Activated naive CD4-positive, alpha-beta T cell treated with anti-CD3 and anti-CD28 coated beads, Interleukin-2, amount 10 ng/mL, durations not matched to agents 7 days and 5 days (primary cell): Measurements from ENCODE around the gene ARHGAP22.

Experiments
- CTCF ChIA-PET: fragments of 350-600 bp; sonication (Branson Sonifier 250); formaldehyde crosslinking; loops from one replicate; lab custom pipeline; 2021; ENCODE audit warnings: antibody characterized with exemption; lab: Charles Lee
- DNase-seq: peaks from one replicate; pipeline ENCODE4 v3.0.0-alpha.2; 2020
- H3K27ac Mint-ChIP-seq: one replicate; pipeline ENCODE4 v1.8.0; 2021; ENCODE audit warnings: mild to moderate bottlenecking, moderate library complexity, mixed read lengths
- H3K27me3 Mint-ChIP-seq: one replicate; pipeline ENCODE4 v1.8.0; 2021; ENCODE audit warnings: mild to moderate bottlenecking, mixed read lengths
- H3K36me3 Mint-ChIP-seq: one replicate; pipeline ENCODE4 v1.8.0; 2021; ENCODE audit warnings: mixed read lengths
- H3K4me1 Mint-ChIP-seq: one replicate; pipeline ENCODE4 v1.8.0; 2021; ENCODE audit warnings: mixed read lengths
- H3K4me3 Mint-ChIP-seq: one replicate; pipeline ENCODE4 v1.8.0; 2021; ENCODE audit warnings: mild to moderate bottlenecking, moderate library complexity, mixed read lengths
- H3K9me3 Mint-ChIP-seq: one replicate; pipeline ENCODE4 v1.8.0; 2021; ENCODE audit warnings: mixed read lengths

ARHGAP22 gene

GRCh38 chr10:48466611-48467240, 138.1 kb downstream of the ARHGAP22 start:
- Mint-ChIP-seq H3K36me3 (no peaks in the 10 kb centered on the region), H3K27ac (no peak overlapping the region), H3K9me3 (no peaks in the 10 kb centered on the region), H3K4me3 (no peak overlapping the region), H3K4me1 (peaks cover 6% of the 10 kb centered on the region), H3K27me3 (peaks cover 3% of the 10 kb centered on the region)
- peak; percentile 1 for DNase-seq
- CTCF ChIA-PET = no interaction called here

- no peak overlapping the region for H3K4me3 Mint-ChIP-seq
- no peaks in the 10 kb centered on the region for H3K9me3 Mint-ChIP-seq
- CTCF ChIA-PET = no interaction called here
- H3K36me3 Mint-ChIP-seq = no peaks in the 10 kb centered on the region
- peaks cover 3% of the 10 kb centered on the region for H3K27me3 Mint-ChIP-seq
- peaks cover 6% of the 10 kb centered on the region for H3K4me1 Mint-ChIP-seq
- no peak overlapping the region for H3K27ac Mint-ChIP-seq
- peak; percentile 5 for DNase-seq
Measured at GRCh38 chr10:48465860-48466521, 138.9 kb downstream of the ARHGAP22 start.

GRCh38 chr10:48464871-48465736, 139.8 kb downstream of the ARHGAP22 start:
- H3K4me1 Mint-ChIP-seq = peaks cover 6% of the 10 kb centered on the region
- no peaks in the 10 kb centered on the region for H3K36me3 Mint-ChIP-seq

GRCh38 chr10:48464121-48464870, 140.6 kb downstream of the ARHGAP22 start:
- DNase-seq = peak; percentile 8
- H3K36me3 Mint-ChIP-seq = no peaks in the 10 kb centered on the region
- CTCF ChIA-PET = no interaction called here

More at GRCh38 chr10:48464871-48465736, 139.8 kb downstream of the ARHGAP22 start:
- DNase-seq = peak; percentile 17
- H3K27me3 Mint-ChIP-seq = peaks cover 3% of the 10 kb centered on the region
- no peak overlapping the region for H3K4me3 Mint-ChIP-seq
- no peaks in the 10 kb centered on the region for H3K9me3 Mint-ChIP-seq
- no peak overlapping the region for H3K27ac Mint-ChIP-seq
- CTCF ChIA-PET = no interaction called here

GRCh38 chr10:48463318-48464003, 141.4 kb downstream of the ARHGAP22 start:
- H3K27ac Mint-ChIP-seq = no peak overlapping the region
- H3K27me3 Mint-ChIP-seq = peaks cover 3% of the 10 kb centered on the region
- no peaks in the 10 kb centered on the region for H3K36me3 Mint-ChIP-seq
- H3K4me1 Mint-ChIP-seq = peaks cover 3% of the 10 kb centered on the region
- H3K9me3 Mint-ChIP-seq = no peaks in the 10 kb centered on the region
- peak; percentile 14 for DNase-seq
- no peak overlapping the region for H3K4me3 Mint-ChIP-seq
- CTCF ChIA-PET = interaction anchor here (0.8 kb wide), 1 partner anchor 64 kb away, joined by 3 read pairs; no protein-coding TSS in a partner anchor

More at GRCh38 chr10:48464121-48464870, 140.6 kb downstream of the ARHGAP22 start:
- H3K4me1 Mint-ChIP-seq = peaks cover 3% of the 10 kb centered on the region
- H3K4me3 Mint-ChIP-seq = no peak overlapping the region
- no peak overlapping the region for H3K27ac Mint-ChIP-seq
- no peaks in the 10 kb centered on the region for H3K9me3 Mint-ChIP-seq
- peaks cover 3% of the 10 kb centered on the region for H3K27me3 Mint-ChIP-seq

- Mint-ChIP-seq H3K4me1 (no peaks in the 10 kb centered on the region), H3K36me3 (no peaks in the 10 kb centered on the region), H3K27ac (no peak overlapping the region), H3K27me3 (peaks cover 6% of the 10 kb centered on the region), H3K9me3 (no peaks in the 10 kb centered on the region), H3K4me3 (no peak overlapping the region)
- DNase-seq = no peak
- CTCF ChIA-PET = interaction anchor here (0.8 kb wide), 1 partner anchor 63 kb away, joined by 3 read pairs; no protein-coding TSS in a partner anchor
Measured at GRCh38 chr10:48462482-48463020, 142.3 kb downstream of the ARHGAP22 start.

- H3K4me1 Mint-ChIP-seq = no peaks in the 10 kb centered on the region
- CTCF ChIA-PET = no interaction called here
- peaks cover 6% of the 10 kb centered on the region for H3K27me3 Mint-ChIP-seq
- peak; percentile 5 for DNase-seq
- H3K36me3 Mint-ChIP-seq = no peaks in the 10 kb centered on the region
- no peak overlapping the region for H3K4me3 Mint-ChIP-seq
- no peak overlapping the region for H3K27ac Mint-ChIP-seq
- no peaks in the 10 kb centered on the region for H3K9me3 Mint-ChIP-seq
Measured at GRCh38 chr10:48461623-48462481, 143.0 kb downstream of the ARHGAP22 start.

- no peak for DNase-seq
- no peak overlapping the region for H3K27ac Mint-ChIP-seq
- H3K4me1 Mint-ChIP-seq = no peaks in the 10 kb centered on the region
- no peak overlapping the region for H3K4me3 Mint-ChIP-seq
- H3K36me3 Mint-ChIP-seq = no peaks in the 10 kb centered on the region
- H3K27me3 Mint-ChIP-seq = peaks cover 6% of the 10 kb centered on the region
- H3K9me3 Mint-ChIP-seq = no peaks in the 10 kb centered on the region
- CTCF ChIA-PET = no interaction called here
Measured at GRCh38 chr10:48460182-48460581, 144.7 kb downstream of the ARHGAP22 start.

- H3K4me1 Mint-ChIP-seq = no peaks in the 10 kb centered on the region
- peaks cover 6% of the 10 kb centered on the region for H3K27me3 Mint-ChIP-seq
- no peak overlapping the region for H3K4me3 Mint-ChIP-seq
- peak; percentile 16 for DNase-seq
- no peaks in the 10 kb centered on the region for H3K36me3 Mint-ChIP-seq
- H3K9me3 Mint-ChIP-seq = no peaks in the 10 kb centered on the region
- H3K27ac Mint-ChIP-seq = no peak overlapping the region
- CTCF ChIA-PET = interaction anchor here (0.8 to 1.0 kb wide), 2 partner anchors 41 to 47 kb away, joined by 3 read pairs; no protein-coding TSS in a partner anchor
Measured at GRCh38 chr10:48459270-48460150, 145.4 kb downstream of the ARHGAP22 start.

- no peaks in the 10 kb centered on the region for H3K36me3 Mint-ChIP-seq
- no peak overlapping the region for H3K27ac Mint-ChIP-seq
- H3K4me3 Mint-ChIP-seq = no peak overlapping the region
- no peaks in the 10 kb centered on the region for H3K9me3 Mint-ChIP-seq
- CTCF ChIA-PET = interaction anchor here (1.0 kb wide), 1 partner anchor 48 kb away, joined by 3 read pairs; no protein-coding TSS in a partner anchor
- H3K4me1 Mint-ChIP-seq = no peaks in the 10 kb centered on the region
- DNase-seq = peak; percentile 3
- H3K27me3 Mint-ChIP-seq = peaks cover 4% of the 10 kb centered on the region
Measured at GRCh38 chr10:48458662-48459048, 146.2 kb downstream of the ARHGAP22 start.

- peak; percentile 13 for DNase-seq
- Mint-ChIP-seq H3K36me3 (no peaks in the 10 kb centered on the region), H3K4me3 (no peak overlapping the region), H3K9me3 (no peaks in the 10 kb centered on the region), H3K4me1 (no peaks in the 10 kb centered on the region), H3K27ac (no peak overlapping the region), H3K27me3 (peaks cover 4% of the 10 kb centered on the region)
- CTCF ChIA-PET = no interaction called here
Measured at GRCh38 chr10:48457949-48458661, 146.8 kb downstream of the ARHGAP22 start.
